DND-41 (cell line): ENCODE measurements around the gene EBF4.
"Not testable (repeated sequence)": the region's sequence is repeated elsewhere in the genome, so short reads cannot be mapped to it uniquely, and the experiment has no call there.

Source experiments
- ATAC-seq: fragments of 200-7000 bp; cut with Tn5 transposase; 3 replicates; pipeline ENCODE4 v1.9.1; 2021; ENCODE audit warnings: low read depth; ENCODE audit not compliant: insufficient read depth
- DNase-seq: peaks from one replicate; pipeline ENCODE4 v3.0.0-alpha.2; 2020
- H2AFZ ChIP-seq: 2 replicates; pipeline ENCODE4 v1.6.0; 2012; ENCODE audit warnings: low read depth, low read length
- H3K27ac ChIP-seq: 2 replicates; pipeline ENCODE4 v1.5.1; 2012; ENCODE audit warnings: low read length, inconsistent platforms
- H3K27me3 ChIP-seq: fragments of 200-600 bp; sonication (generic); 2 replicates; pipeline ENCODE4 v1.6.0; 2012; ENCODE audit warnings: low read length, mild to moderate bottlenecking, inconsistent platforms; ENCODE audit not compliant: insufficient read depth, poor library complexity
- H3K36me3 ChIP-seq: 2 replicates; pipeline ENCODE4 v1.5.1; 2012; ENCODE audit warnings: low read length, inconsistent platforms; ENCODE audit not compliant: insufficient read depth
- H3K4me1 ChIP-seq: 2 replicates; pipeline ENCODE4 v1.5.1; 2012; ENCODE audit warnings: mild to moderate bottlenecking, low read length; ENCODE audit not compliant: insufficient read depth
- H3K4me2 ChIP-seq: 2 replicates; pipeline ENCODE4 v1.6.0; 2012; ENCODE audit warnings: mild to moderate bottlenecking, moderate library complexity, low read length, inconsistent platforms; ENCODE audit not compliant: insufficient read depth
- H3K4me3 ChIP-seq, 2 experiments: fragments of 200-600 bp in 1 of 2; shearing (Covaris generic) in 1 of 2; 2 replicates each; pipeline ENCODE4 v1.5.1; 2012 to 2016; ENCODE audit warnings: inconsistent platforms in 2 of 2, low read length in 2 of 2, mild to moderate bottlenecking in 2 of 2, low read depth in 1 of 2, moderate library complexity in 1 of 2
- H3K79me2 ChIP-seq: 2 replicates; pipeline ENCODE4 v1.6.0; 2012; ENCODE audit warnings: low read length, inconsistent platforms; ENCODE audit not compliant: insufficient read depth
- H3K9ac ChIP-seq: 2 replicates; pipeline ENCODE4 v1.6.0; 2012; ENCODE audit warnings: low read depth, mild to moderate bottlenecking, inconsistent platforms, low read length, moderate library complexity
- H3K9me3 ChIP-seq: 2 replicates; pipeline ENCODE4 v1.5.1; 2012; ENCODE audit warnings: low read length, moderate library complexity, mild to moderate bottlenecking, inconsistent platforms; ENCODE audit not compliant: insufficient read depth, severe bottlenecking
- H4K20me1 ChIP-seq: 2 replicates; pipeline ENCODE4 v1.6.0; 2012; ENCODE audit warnings: low read length; ENCODE audit not compliant: insufficient read depth
- EZH2 ChIP-seq: IDR thresholded peaks from 3 replicates; pipeline ENCODE4 v1.6.1; 2012; ENCODE audit warnings: borderline replicate concordance, low read depth, mild to moderate bottlenecking, moderate library complexity, low read length, inconsistent platforms; ENCODE audit not compliant: severe bottlenecking
- TF ChIP-seq, protein P1 (sequence below): IDR thresholded peaks from 2 replicates; pipeline ENCODE4 v1.5.1; 2012; ENCODE audit warnings: borderline replicate concordance, low read length, moderate library complexity, mild to moderate bottlenecking; ENCODE audit not compliant: poor library complexity, severe bottlenecking; ENCODE audit errors: extremely low read depth

The EBF4 gene

DNA sequence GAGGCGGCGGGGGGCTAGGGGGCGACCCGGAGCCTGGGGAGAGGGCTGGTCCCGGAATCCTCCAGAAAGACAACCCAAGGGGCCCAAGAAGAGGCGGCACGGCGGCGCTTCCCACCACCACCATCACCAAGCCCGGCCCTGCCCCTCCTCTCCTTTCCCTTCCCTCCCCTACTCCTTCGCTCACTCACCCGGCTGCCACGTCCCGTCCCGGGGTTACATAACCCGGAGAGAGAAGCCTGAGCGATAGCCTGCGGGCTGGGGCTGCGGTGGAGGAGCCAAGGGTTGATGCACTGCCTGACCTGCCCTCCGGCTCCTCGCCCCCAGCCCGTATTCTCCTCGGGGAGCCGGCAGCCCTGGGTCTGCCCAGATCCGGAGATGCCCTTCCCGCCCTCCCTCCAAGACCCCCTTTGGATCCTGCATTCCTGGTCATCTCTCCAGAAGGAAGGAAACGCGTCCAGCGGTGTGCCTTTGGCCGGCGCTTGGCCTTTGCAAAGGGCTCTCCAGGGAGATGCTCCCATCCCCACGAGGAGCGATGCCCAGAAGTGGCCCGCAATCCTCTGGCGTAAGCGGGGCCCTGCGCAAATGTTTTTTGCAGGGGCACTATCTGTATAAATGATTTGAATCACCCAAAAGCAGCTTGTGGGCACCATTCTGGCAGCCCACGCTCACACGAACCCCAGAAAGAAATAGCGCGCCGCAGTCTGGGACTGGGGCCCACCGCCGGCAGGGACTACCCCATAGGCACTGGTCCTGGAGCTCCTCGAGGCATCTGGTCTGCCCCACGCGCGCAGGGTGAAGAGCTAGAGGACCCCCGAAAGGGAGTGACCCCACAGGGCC is 112.5 kb downstream of the EBF4 start:
- no peak overlapping the region for H3K27ac ChIP-seq
- peaks cover 30% of the 10 kb centered on the region for H3K27me3 ChIP-seq
- H3K36me3 ChIP-seq, result no peaks in the 10 kb centered on the region
- no peak for TF ChIP-seq EZH2
- TF ChIP-seq, protein P1, sequence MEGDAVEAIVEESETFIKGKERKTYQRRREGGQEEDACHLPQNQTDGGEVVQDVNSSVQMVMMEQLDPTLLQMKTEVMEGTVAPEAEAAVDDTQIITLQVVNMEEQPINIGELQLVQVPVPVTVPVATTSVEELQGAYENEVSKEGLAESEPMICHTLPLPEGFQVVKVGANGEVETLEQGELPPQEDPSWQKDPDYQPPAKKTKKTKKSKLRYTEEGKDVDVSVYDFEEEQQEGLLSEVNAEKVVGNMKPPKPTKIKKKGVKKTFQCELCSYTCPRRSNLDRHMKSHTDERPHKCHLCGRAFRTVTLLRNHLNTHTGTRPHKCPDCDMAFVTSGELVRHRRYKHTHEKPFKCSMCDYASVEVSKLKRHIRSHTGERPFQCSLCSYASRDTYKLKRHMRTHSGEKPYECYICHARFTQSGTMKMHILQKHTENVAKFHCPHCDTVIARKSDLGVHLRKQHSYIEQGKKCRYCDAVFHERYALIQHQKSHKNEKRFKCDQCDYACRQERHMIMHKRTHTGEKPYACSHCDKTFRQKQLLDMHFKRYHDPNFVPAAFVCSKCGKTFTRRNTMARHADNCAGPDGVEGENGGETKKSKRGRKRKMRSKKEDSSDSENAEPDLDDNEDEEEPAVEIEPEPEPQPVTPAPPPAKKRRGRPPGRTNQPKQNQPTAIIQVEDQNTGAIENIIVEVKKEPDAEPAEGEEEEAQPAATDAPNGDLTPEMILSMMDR, result no peak
- ATAC-seq (no peak), DNase-seq (no peak)
- peaks cover 10% of the 10 kb centered on the region for H4K20me1 ChIP-seq
- H3K4me3 ChIP-seq, result no peak overlapping the region
- H3K4me2 ChIP-seq, result no peak overlapping the region
- H2AFZ ChIP-seq, result no peak overlapping the region
- H3K79me2 ChIP-seq, result no peaks in the 10 kb centered on the region
- no peaks in the 10 kb centered on the region for H3K9me3 ChIP-seq
- H3K4me1 ChIP-seq, result no peaks in the 10 kb centered on the region
- no peak overlapping the region for H3K9ac ChIP-seq

DNA sequence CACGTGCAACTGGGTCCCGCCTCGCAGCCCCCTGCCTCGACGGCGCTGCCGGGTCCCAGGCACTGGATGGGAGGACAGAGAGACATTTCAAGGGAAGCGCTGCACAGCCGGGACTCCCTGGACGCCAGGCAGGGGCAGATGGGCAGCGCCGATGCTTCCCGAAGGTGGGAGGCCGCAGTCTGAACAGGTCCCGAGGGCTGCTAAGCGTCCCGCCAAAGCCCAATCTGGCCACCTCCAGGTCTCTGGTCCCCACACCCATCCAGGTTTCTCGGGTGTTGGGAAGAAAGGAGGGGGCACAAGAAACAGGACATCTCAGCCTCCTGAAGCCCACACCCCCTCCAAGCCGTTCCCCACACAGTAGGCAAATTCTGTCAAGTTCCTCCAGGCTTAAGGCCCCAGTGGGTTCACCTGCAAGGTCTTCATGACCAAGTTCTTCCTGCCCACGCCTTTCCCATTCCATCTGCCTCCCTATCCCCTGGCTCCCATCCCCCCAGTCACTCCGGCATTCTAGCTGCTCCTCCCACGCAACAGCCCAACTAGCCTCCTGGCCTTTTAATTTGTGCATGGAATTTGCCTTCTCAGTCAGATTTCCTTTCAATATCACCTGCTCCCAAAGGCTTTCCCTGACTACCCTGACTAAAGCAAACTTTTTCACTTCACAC is 113.2 kb downstream of the EBF4 start:
- H3K4me3 ChIP-seq, result no peak overlapping the region
- TF ChIP-seq, protein P1, result no peak
- TF ChIP-seq EZH2, result no peak
- no peak overlapping the region for H2AFZ ChIP-seq
- H3K9ac ChIP-seq, result no peak overlapping the region
- H3K9me3 ChIP-seq, result no peaks in the 10 kb centered on the region
- H3K27me3 ChIP-seq, result peaks cover 24% of the 10 kb centered on the region
- H3K27ac ChIP-seq, result no peak overlapping the region
- no peak for DNase-seq
- peaks cover 10% of the 10 kb centered on the region; the same call in 1 of the 2 replicates for H4K20me1 ChIP-seq
- H3K36me3 ChIP-seq, result no peaks in the 10 kb centered on the region
- no peaks in the 10 kb centered on the region for H3K79me2 ChIP-seq
- H3K4me1 ChIP-seq, result no peaks in the 10 kb centered on the region
- no peak overlapping the region for H3K4me2 ChIP-seq
- ATAC-seq, result no peak

DNA sequence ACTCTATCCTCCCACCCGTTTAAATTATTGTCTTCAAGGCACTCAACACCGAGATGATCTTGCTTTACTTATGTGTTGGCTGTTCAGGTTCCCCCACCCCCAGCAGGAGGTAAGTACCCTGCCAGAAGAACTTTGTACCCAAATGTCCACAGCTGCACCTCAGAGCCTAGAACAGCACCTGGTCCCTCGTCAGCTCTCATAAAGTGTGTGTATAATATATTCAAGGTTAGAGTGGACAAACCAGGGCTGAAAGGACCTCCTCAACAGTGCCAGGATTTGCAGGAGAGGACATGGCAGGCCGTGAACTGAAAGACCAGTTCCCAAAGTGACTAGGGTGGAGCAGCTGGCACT is 113.7 kb downstream of the EBF4 start:
- no peak for TF ChIP-seq EZH2
- Histone ChIP-seq H3K79me2 (no peaks in the 10 kb centered on the region), H3K4me3 (no peak overlapping the region), H3K9ac (no peak overlapping the region), H2AFZ (no peak overlapping the region), H3K27me3 (peaks cover 19% of the 10 kb centered on the region), H3K4me1 (no peaks in the 10 kb centered on the region), H3K4me2 (no peak overlapping the region), H3K36me3 (no peaks in the 10 kb centered on the region), H3K27ac (no peak overlapping the region), H4K20me1 (peaks cover 10% of the 10 kb centered on the region; the same call in 1 of the 2 replicates), H3K9me3 (no peaks in the 10 kb centered on the region)
- DNase-seq (no peak), ATAC-seq (no peak)

DNA sequence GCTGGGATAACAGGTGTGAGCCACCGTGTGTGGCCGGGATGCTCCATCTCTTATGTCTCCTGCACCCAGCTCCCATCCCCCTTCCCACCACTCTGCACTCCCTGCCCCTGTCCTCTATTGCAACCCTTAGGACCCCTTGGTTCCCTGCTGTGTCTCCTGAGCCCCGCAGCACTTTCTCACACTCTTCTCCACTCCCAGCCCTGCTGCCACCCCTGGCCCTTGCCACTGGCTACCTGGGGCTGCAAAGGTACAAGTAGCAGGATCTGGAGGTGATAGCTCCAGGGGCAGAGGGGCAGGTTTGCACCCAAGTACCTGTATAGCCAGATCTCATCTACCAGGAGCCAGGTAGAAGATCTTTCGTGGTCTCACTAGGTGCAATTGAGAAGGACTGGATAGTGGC is 114.4 kb downstream of the EBF4 start:
- Histone ChIP-seq H3K4me1 (no peaks in the 10 kb centered on the region), H3K36me3 (no peaks in the 10 kb centered on the region), H3K27me3 (peaks cover 14% of the 10 kb centered on the region), H3K9ac (no peak overlapping the region), H3K4me3 (no peak overlapping the region), H3K79me2 (no peaks in the 10 kb centered on the region), H4K20me1 (peaks cover 10% of the 10 kb centered on the region; the same call in 1 of the 2 replicates), H2AFZ (no peak overlapping the region), H3K4me2 (no peak overlapping the region), H3K27ac (no peak overlapping the region), H3K9me3 (no peaks in the 10 kb centered on the region)
- ATAC-seq (no peak), DNase-seq (no peak)
- no peak for TF ChIP-seq EZH2
- TF ChIP-seq, protein P1, result no peak

DNA sequence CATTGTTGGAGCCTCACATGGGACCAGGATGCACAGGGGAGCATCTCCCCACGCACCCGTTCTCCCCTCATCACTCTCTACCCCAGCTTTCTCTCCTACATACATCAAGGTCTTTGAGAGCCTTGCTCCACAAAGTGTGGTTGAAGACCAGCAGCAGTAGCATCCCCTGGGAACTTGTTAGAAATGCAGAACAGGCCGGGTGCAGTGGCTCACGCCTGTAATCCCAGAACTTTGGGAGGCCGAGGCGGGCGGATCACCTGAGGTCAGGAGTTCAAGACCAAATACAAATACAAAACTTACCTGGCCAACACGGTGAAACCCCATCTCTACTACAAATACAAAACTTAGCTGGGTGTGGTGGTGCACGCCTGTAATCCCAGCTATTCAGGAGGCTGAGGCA is 115.3 kb downstream of the EBF4 start:
- not testable (repeated sequence) for H3K27ac ChIP-seq, ATAC-seq, DNase-seq, H3K4me2 ChIP-seq, H3K9me3 ChIP-seq, H3K4me3 ChIP-seq, H2AFZ ChIP-seq, H3K36me3 ChIP-seq, H3K4me1 ChIP-seq, H3K9ac ChIP-seq, H3K79me2 ChIP-seq
- Histone ChIP-seq H3K27me3 (peaks cover 11% of the 10 kb centered on the region), H4K20me1 (peaks cover 10% of the 10 kb centered on the region; the same call in 1 of the 2 replicates)
